ENCODE measurements around the gene CNTNAP5. TPM values are rescaled to one million over a fixed set of nuclear protein-coding genes. Genes with fewer than 3 reads are reported as not detected.

The CNTNAP5 gene
- total RNA-seq, 1 donor from 2014 or later: not detected

DNA sequence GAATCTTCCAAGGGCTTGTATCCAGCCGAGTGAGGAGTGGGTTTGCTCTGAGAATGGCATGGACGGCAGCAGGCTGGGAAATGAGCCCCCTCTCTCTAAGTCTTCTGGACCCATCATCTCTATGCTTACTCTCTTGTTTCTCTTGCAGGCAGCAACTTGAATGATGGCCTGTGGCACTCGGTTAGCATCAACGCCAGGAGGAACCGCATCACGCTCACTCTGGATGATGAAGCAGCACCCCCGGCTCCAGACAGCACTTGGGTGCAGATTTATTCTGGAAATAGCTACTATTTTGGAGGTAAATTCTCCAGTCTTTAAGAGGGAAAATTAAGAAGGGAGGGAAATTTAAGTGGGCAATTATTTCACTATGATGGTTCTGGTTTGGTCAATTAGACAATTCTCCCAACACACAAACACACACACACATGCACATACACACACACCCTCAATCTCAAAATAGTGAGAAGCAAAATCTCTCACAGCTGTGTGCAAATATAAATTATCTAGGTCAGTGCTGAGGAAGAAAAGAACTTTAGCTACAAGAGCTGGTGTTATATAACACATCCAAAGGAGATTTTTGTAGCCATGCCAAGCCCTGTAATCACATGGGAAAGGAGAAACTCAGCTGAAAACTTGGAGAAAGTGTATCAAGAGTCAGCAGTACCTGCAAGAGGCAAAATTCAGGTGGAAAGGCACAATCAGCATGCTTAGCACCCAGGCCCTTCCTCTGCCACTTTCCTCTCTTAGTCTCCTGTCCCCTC is 499.2 kb downstream of the CNTNAP5 start:
- no peaks in the 10 kb centered on the region for H3K27me3 ChIP-seq (ENCODE audit: control insufficient read depth, insufficient read depth, low read length)
- TF ChIP-seq, protein P1, sequence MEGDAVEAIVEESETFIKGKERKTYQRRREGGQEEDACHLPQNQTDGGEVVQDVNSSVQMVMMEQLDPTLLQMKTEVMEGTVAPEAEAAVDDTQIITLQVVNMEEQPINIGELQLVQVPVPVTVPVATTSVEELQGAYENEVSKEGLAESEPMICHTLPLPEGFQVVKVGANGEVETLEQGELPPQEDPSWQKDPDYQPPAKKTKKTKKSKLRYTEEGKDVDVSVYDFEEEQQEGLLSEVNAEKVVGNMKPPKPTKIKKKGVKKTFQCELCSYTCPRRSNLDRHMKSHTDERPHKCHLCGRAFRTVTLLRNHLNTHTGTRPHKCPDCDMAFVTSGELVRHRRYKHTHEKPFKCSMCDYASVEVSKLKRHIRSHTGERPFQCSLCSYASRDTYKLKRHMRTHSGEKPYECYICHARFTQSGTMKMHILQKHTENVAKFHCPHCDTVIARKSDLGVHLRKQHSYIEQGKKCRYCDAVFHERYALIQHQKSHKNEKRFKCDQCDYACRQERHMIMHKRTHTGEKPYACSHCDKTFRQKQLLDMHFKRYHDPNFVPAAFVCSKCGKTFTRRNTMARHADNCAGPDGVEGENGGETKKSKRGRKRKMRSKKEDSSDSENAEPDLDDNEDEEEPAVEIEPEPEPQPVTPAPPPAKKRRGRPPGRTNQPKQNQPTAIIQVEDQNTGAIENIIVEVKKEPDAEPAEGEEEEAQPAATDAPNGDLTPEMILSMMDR (IDR thresholded peaks at IDR 0.05; ENCODE audit: insufficient read depth, low read length, severe bottlenecking): no peak
- FAIRE-seq: no peak

DNA sequence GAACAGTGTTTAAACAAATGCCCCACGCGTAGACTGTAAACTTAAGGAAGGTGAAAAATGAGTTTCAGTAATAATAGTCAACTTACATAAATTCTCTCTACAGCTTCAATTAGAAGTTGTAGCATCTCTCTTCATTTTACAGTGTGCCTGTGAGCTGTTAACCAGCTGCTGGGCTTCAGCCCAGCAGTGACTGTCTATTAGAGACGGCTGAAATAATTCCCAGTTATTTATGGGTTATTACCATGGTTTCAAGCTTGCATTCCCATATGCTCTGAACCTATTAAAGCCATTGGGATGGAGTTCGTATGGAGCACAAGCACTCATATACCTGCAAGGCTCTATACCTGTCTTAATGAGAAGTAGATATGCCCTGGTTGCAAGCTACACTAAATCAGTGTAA is 501.1 kb downstream of the CNTNAP5 start:
- Histone ChIP-seq H3K36me3 (ENCODE audit: control insufficient read depth, insufficient read depth, low read length) (no peaks in the 10 kb centered on the region), H3K4me3 (ENCODE audit: low read depth, low read length) (no peak overlapping the region), H3K27me3 (ENCODE audit: control insufficient read depth, insufficient read depth, low read length) (no peaks in the 10 kb centered on the region)
- no peak for DNase-seq (ENCODE audit: low read depth)
- TF ChIP-seq, protein P1 (IDR thresholded peaks at IDR 0.05; ENCODE audit: insufficient read depth, low read length, severe bottlenecking): no peak
- FAIRE-seq: no peak

More for the DNA sequence above, 499.2 kb downstream of the CNTNAP5 start:
- Histone ChIP-seq H3K36me3 (ENCODE audit: control insufficient read depth, insufficient read depth, low read length) (no peaks in the 10 kb centered on the region), H3K4me3 (ENCODE audit: low read depth, low read length) (no peak overlapping the region)
- no peak for DNase-seq (ENCODE audit: low read depth)

DNA sequence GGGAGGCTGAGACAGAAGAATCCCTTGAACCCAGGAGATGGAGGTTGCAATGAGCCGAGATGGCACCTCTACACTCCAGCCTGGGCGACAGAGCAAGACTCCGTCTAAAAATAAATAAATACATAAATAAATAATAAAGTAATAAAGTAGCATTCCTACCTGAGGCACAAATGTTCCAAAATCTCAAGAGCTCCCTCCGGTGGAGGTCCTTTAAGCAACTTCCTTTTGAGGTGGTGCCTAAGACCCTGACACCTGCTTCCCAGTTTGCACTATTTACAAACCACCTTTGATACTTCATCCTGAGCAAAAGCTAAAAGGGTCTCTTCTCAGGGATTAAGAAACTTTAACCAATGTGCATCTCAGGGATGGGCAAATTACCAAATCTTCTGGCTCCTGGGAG is 505.1 kb downstream of the CNTNAP5 start:
- FAIRE-seq (no peak), DNase-seq (ENCODE audit: low read depth) (no peak)
- H3K27me3 ChIP-seq (ENCODE audit: control insufficient read depth, insufficient read depth, low read length): no peaks in the 10 kb centered on the region
- TF ChIP-seq, protein P1 (IDR thresholded peaks at IDR 0.05; ENCODE audit: insufficient read depth, low read length, severe bottlenecking): no peak
- no peak overlapping the region for H3K4me3 ChIP-seq (ENCODE audit: low read depth, low read length)
- no peaks in the 10 kb centered on the region for H3K36me3 ChIP-seq (ENCODE audit: control insufficient read depth, insufficient read depth, low read length)

DNA sequence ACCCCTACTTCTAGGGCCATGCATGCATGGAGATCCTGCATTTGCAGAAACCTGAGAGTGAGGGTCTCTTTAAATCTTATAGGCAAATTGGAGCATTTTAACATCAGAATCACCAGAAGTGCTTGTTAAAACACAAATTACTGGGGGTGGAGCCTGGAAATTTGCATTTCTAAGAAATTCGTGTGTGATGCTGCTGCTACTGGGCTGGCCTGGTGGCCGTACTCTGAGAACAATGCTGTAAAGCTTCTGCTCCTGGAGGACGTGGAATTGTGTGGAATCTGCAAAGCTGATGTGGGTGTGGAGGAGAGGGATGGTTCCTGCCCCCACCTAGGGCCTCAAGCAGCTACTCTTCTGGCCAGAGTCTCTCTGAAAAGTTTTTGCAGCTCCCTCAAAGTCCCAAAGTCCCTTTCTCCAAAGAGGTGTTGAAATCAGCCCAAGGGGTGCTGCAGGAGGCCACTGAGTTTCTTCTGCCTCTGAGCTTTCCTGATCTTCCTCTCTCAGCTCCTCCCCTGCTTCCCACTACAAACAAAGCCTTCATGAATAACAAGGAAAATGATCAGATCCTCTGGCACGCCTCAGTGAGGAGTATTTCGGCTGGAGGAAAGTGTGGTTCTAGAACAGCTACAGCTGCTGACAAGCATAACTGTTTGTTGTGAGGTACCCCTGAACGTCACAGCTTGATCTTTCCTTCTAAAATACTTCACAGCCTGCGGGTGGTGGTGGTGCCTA is 508.3 kb downstream of the CNTNAP5 start:
- Histone ChIP-seq H3K4me3 (ENCODE audit: low read depth, low read length) (no peak overlapping the region), H3K27me3 (ENCODE audit: control insufficient read depth, insufficient read depth, low read length) (no peaks in the 10 kb centered on the region), H3K36me3 (ENCODE audit: control insufficient read depth, insufficient read depth, low read length) (no peaks in the 10 kb centered on the region)
- TF ChIP-seq, protein P1 (IDR thresholded peaks at IDR 0.05; ENCODE audit: insufficient read depth, low read length, severe bottlenecking): no peak
- FAIRE-seq: no peak
- no peak for DNase-seq (ENCODE audit: low read depth)

DNA sequence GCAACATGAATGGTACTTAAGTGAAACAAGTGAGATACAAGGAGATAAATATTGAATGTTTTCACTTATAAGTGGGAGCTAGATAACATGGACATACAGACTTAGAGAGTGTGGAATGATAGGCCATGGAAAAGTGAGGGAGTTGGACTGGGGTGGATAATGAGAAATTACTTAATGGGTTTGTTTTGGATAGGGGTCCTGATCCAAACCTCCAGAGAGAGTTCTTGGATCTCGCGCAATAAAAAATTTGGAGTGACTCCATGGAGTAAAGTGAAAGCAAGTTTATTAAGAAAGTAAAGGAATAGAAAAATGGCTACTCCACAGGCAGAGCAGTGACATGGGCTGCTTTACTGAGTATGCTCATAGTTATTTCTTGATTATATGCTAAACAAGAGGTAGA is 508.9 kb downstream of the CNTNAP5 start:
- no peak for FAIRE-seq
- Histone ChIP-seq H3K36me3 (ENCODE audit: control insufficient read depth, insufficient read depth, low read length) (no peaks in the 10 kb centered on the region), H3K4me3 (ENCODE audit: low read depth, low read length) (no peak overlapping the region), H3K27me3 (ENCODE audit: control insufficient read depth, insufficient read depth, low read length) (no peaks in the 10 kb centered on the region)
- TF ChIP-seq, protein P1 (IDR thresholded peaks at IDR 0.05; ENCODE audit: insufficient read depth, low read length, severe bottlenecking): no peak
- no peak for DNase-seq (ENCODE audit: low read depth)

All from bronchial epithelial cell (primary cell).